Measurements from ENCODE around the gene NR3C2. TPM values are rescaled to one million over a fixed set of nuclear protein-coding genes. Genes with fewer than 3 reads are reported as not detected.

Gene NR3C2
- polyA plus RNA-seq, 1 of the 3 experiments (the other 2 are of a cell fraction): 0.02 TPM

GRCh38 chr4:148330724-148331123 lies 111.5 kb downstream of the NR3C2 start:
- WGBS (ENCODE audit: low lambda C conversion rate): 60% methylated on average over 3 of the region's 3 CpGs
- Histone ChIP-seq H3K27ac (ENCODE audit: low read depth in 2 of 2, low read length in 1 of 2) (no peak overlapping the region), H3K9ac (no peak overlapping the region), H3K79me2 (ENCODE audit: insufficient read depth) (no peaks in the 10 kb centered on the region), H4K20me1 (ENCODE audit: insufficient read depth) (no peaks in the 10 kb centered on the region), H3K36me3 (replicated peaks in 1 of 2; ENCODE audit: control insufficient read depth in 1 of 2, insufficient read depth in 2 of 2, low read length in 1 of 2) (no peaks in the 10 kb centered on the region), H3K9me2 (no peaks in the 10 kb centered on the region), H3K4me3 (ENCODE audit: low read depth in 2 of 2, low read length in 1 of 2) (no peak overlapping the region), H3F3A (replicated peaks; ENCODE audit: insufficient read depth) (no peaks in the 10 kb centered on the region), H3K4me2 (no peak overlapping the region), H3K4me1 (ENCODE audit: control insufficient read depth in 1 of 2, insufficient read depth in 2 of 2, low read depth in 1 of 2, low read length in 1 of 2) (no peaks in the 10 kb centered on the region), H3K9me3 (no peaks in the 10 kb centered on the region), H2AFZ (ENCODE audit: low read depth) (no peak overlapping the region), H3K27me3 (ENCODE audit: insufficient read depth) (no peaks in the 10 kb centered on the region)
- TF ChIP-seq TCF12 (IDR thresholded peaks at IDR 0.05): no peak
- no peak for TF ChIP-seq NRF1 (IDR thresholded peaks at IDR 0.05; ENCODE audit: low read depth, low read length)
- POLR2A ChIA-PET: no interaction called here
- CTCF ChIA-PET: no interaction called here
- no peak for DNase-seq

- CTCF ChIA-PET: no interaction called here
- Histone ChIP-seq H3K4me2 (no peak overlapping the region), H4K20me1 (ENCODE audit: insufficient read depth) (no peaks in the 10 kb centered on the region), H3K27me3 (ENCODE audit: insufficient read depth) (no peaks in the 10 kb centered on the region), H3K9ac (no peak overlapping the region), H3F3A (replicated peaks; ENCODE audit: insufficient read depth) (no peaks in the 10 kb centered on the region), H3K4me3 (ENCODE audit: low read depth in 2 of 2, low read length in 1 of 2) (no peak overlapping the region), H3K4me1 (ENCODE audit: control insufficient read depth in 1 of 2, insufficient read depth in 2 of 2, low read depth in 1 of 2, low read length in 1 of 2) (no peaks in the 10 kb centered on the region), H3K9me3 (no peaks in the 10 kb centered on the region), H3K79me2 (ENCODE audit: insufficient read depth) (no peaks in the 10 kb centered on the region), H2AFZ (ENCODE audit: low read depth) (no peak overlapping the region), H3K9me2 (no peaks in the 10 kb centered on the region), H3K27ac (ENCODE audit: low read depth in 2 of 2, low read length in 1 of 2) (no peak overlapping the region), H3K36me3 (replicated peaks in 1 of 2; ENCODE audit: control insufficient read depth in 1 of 2, insufficient read depth in 2 of 2, low read length in 1 of 2) (no peaks in the 10 kb centered on the region)
- DNase-seq: no peak
- TF ChIP-seq GATA2 (CRISPR knock-in tag; IDR thresholded peaks at IDR 0.05) (no peak), EP300 (IDR thresholded peaks at IDR 0.05; ENCODE audit: borderline replicate concordance in 1 of 2, low read depth in 1 of 2, low read length in 1 of 2) (no peak), NRF1 (IDR thresholded peaks at IDR 0.05; ENCODE audit: low read depth, low read length) (no peak), TCF12 (IDR thresholded peaks at IDR 0.05) (no peak), MXI1 (IDR thresholded peaks at IDR 0.05; ENCODE audit: low read depth, low read length) (no peak), PBX3 (IDR thresholded peaks at IDR 0.05) (no peak), MEF2A (IDR thresholded peaks at IDR 0.05; ENCODE audit: borderline replicate concordance, low read depth) (no peak), RXRA (IDR thresholded peaks at IDR 0.05; ENCODE audit: borderline replicate concordance, low read depth) (no peak), RCOR1 (IDR thresholded peaks at IDR 0.05; ENCODE audit: low read length) (no peak)
- WGBS (ENCODE audit: low lambda C conversion rate): 44% methylated on average over 5 of the region's 5 CpGs
- POLR2A ChIA-PET: no interaction called here
These were observed 112.1 kb downstream of the NR3C2 start for GRCh38 chr4:148330161-148330560.

- ChIA-PET CTCF (no interaction called here), POLR2A (no interaction called here)
- WGBS (ENCODE audit: low lambda C conversion rate): 54% methylated on average over 5 of the region's 5 CpGs
- no peak overlapping the region for H3K27ac ChIP-seq (ENCODE audit: low read depth in 2 of 2, low read length in 1 of 2)
- TF ChIP-seq TAF1 (IDR thresholded peaks at IDR 0.05; ENCODE audit: borderline replicate concordance, low read depth, low read length) (no peak), NRF1 (IDR thresholded peaks at IDR 0.05; ENCODE audit: low read depth, low read length) (no peak), PBX3 (IDR thresholded peaks at IDR 0.05) (no peak), CHD2 (IDR thresholded peaks at IDR 0.05; ENCODE audit: low read length, partially characterized antibody) (no peak), FOXJ3 (CRISPR knock-in tag; IDR thresholded peaks at IDR 0.05) (no peak), MEF2A (IDR thresholded peaks at IDR 0.05; ENCODE audit: borderline replicate concordance, low read depth) (no peak), RCOR1 (IDR thresholded peaks at IDR 0.05; ENCODE audit: low read length) (no peak)
- H3K9me2 ChIP-seq: no peaks in the 10 kb centered on the region
- no peaks in the 10 kb centered on the region for H3K27me3 ChIP-seq (ENCODE audit: insufficient read depth)
- H3F3A ChIP-seq (replicated peaks; ENCODE audit: insufficient read depth): no peaks in the 10 kb centered on the region
- H3K79me2 ChIP-seq (ENCODE audit: insufficient read depth): no peaks in the 10 kb centered on the region
- no peaks in the 10 kb centered on the region for H4K20me1 ChIP-seq (ENCODE audit: insufficient read depth)
- H3K4me1 ChIP-seq (ENCODE audit: control insufficient read depth in 1 of 2, insufficient read depth in 2 of 2, low read depth in 1 of 2, low read length in 1 of 2): no peaks in the 10 kb centered on the region
- no peaks in the 10 kb centered on the region for H3K9me3 ChIP-seq
- no peak overlapping the region for H3K9ac ChIP-seq
- H2AFZ ChIP-seq (ENCODE audit: low read depth): no peak overlapping the region
- no peaks in the 10 kb centered on the region for H3K36me3 ChIP-seq (replicated peaks in 1 of 2; ENCODE audit: control insufficient read depth in 1 of 2, insufficient read depth in 2 of 2, low read length in 1 of 2)
- no peak overlapping the region for H3K4me2 ChIP-seq
- H3K4me3 ChIP-seq (ENCODE audit: low read depth in 2 of 2, low read length in 1 of 2): no peak overlapping the region
- no peak for DNase-seq
These were observed 112.5 kb downstream of the NR3C2 start for GRCh38 chr4:148329751-148330150.

All from SK-N-SH (cell line).